GM12878 (cell line): ENCODE measurements around the gene BDKRB2. TPM values are rescaled to one million over a fixed set of nuclear protein-coding genes. Genes with fewer than 3 reads are reported as not detected.

ENCODE experiments used
- ATAC-seq: fragments of 200-7000 bp; cut with Tn5 transposase; 3 replicates; pipeline ENCODE4 v1.9.1; 2020; ENCODE audit warnings: mild to moderate bottlenecking, moderate library complexity
- BruUV-seq: library from RNA; stranded (reverse); fragments of 400-500 nt; replicated peaks from 2 replicates; lab custom pipeline; 2021; lab: Mats Ljungman, UMichigan
- CTCF ChIA-PET: fragments of 300-600 bp; sonication (Branson Sonifier 250); formaldehyde crosslinking; extraction: SDS; loops from one replicate; lab custom pipeline; 2021; ENCODE audit warnings: inconsistent platforms; lab: Yijun Ruan, JAX
- POLR2A ChIA-PET: fragments of 350-600 bp; formaldehyde crosslinking; extraction: SDS; loops from one replicate; lab custom pipeline; 2021; ENCODE audit warnings: inconsistent platforms; lab: Charles Lee
- RAD21 ChIA-PET: fragments of 300-600 bp; sonication (Branson Sonifier 250); formaldehyde crosslinking; loops from one replicate; lab custom pipeline; 2023; ENCODE audit warnings: antibody characterized with exemption; ENCODE audit not compliant: unreplicated experiment; lab: Charles Lee
- SMC1A ChIA-PET: fragments of 300-600 bp; sonication (Branson Sonifier 250); formaldehyde crosslinking; loops from one replicate; lab custom pipeline; 2023; ENCODE audit not compliant: unreplicated experiment, uncharacterized antibody; lab: Charles Lee
- DNase-seq: peaks from one replicate; pipeline ENCODE4 v3.0.0-alpha.2; 2011; ENCODE audit warnings: low read depth, low spot score
- FAIRE-seq: peaks from 3 replicates; lab custom pipeline; 2011; peaks lifted over from hg19 to GRCh38; lab: Jason Lieb, UNC
- H2AFZ ChIP-seq: 2 replicates; pipeline ENCODE4 v1.6.0; 2011; ENCODE audit warnings: low read depth, low read length, control low read depth; ENCODE audit not compliant: control insufficient read depth
- H3K27ac ChIP-seq: 2 replicates; pipeline ENCODE4 v1.5.1; 2011; ENCODE audit warnings: control low read depth; ENCODE audit not compliant: control insufficient read depth, insufficient read depth
- H3K27me3 ChIP-seq, 2 experiments: replicated peaks in 1 of 2; 2 replicates each; pipeline versions ENCODE4 v1.6.0 to v1.6.1; 2011; ENCODE audit warnings: low read length in 1 of 2; ENCODE audit not compliant: control insufficient read depth in 2 of 2, insufficient read depth in 2 of 2
- H3K36me3 ChIP-seq, 2 experiments: 2 replicates each; pipeline ENCODE4 v1.5.1; 2011; ENCODE audit warnings: low read length in 1 of 2; ENCODE audit not compliant: control insufficient read depth in 2 of 2, insufficient read depth in 2 of 2
- H3K4me1 ChIP-seq: 2 replicates; pipeline ENCODE4 v1.6.1; 2011; ENCODE audit warnings: mild to moderate bottlenecking, low read length, moderate library complexity, mixed read lengths; ENCODE audit not compliant: control insufficient read depth, insufficient read depth
- H3K4me2 ChIP-seq: 2 replicates; pipeline ENCODE4 v1.6.0; 2011; ENCODE audit warnings: control low read depth; ENCODE audit not compliant: control insufficient read depth, insufficient read depth
- H3K4me3 ChIP-seq: fragments of 200-600 bp; sonication (generic); 2 replicates; pipeline ENCODE4 v1.5.1; 2016
- H3K79me2 ChIP-seq: 2 replicates; pipeline ENCODE4 v1.6.0; 2011; ENCODE audit warnings: low read length; ENCODE audit not compliant: control insufficient read depth, insufficient read depth
- H3K9ac ChIP-seq: 2 replicates; pipeline ENCODE4 v1.8.0; 2011; ENCODE audit warnings: low read length, control low read depth, mixed read lengths; ENCODE audit not compliant: control insufficient read depth, insufficient read depth
- H3K9me3 ChIP-seq: replicated peaks from 3 replicates; pipeline ENCODE4 v1.5.1; 2011; ENCODE audit warnings: mild to moderate bottlenecking, low read length; ENCODE audit not compliant: control insufficient read depth, insufficient read depth
- H4K20me1 ChIP-seq: 2 replicates; pipeline ENCODE4 v1.6.0; 2011; ENCODE audit not compliant: control insufficient read depth, insufficient read depth
- ATF7 ChIP-seq: fragments of 450-650 bp; IDR thresholded peaks from 2 replicates; pipeline ENCODE4 v1.6.1; 2016; ENCODE audit warnings: low read depth, mild to moderate bottlenecking
- CHD1 ChIP-seq: IDR thresholded peaks from 2 replicates; pipeline ENCODE4 v1.6.1; 2012; ENCODE audit warnings: low read depth, low read length, improper control_type of control experiment
- CHD2 ChIP-seq: IDR thresholded peaks from 2 replicates; pipeline ENCODE4 v1.6.1; 2011; ENCODE audit warnings: low read depth, low read length, improper control_type of control experiment, borderline replicate concordance
- CREM ChIP-seq: IDR thresholded peaks from 2 replicates; pipeline ENCODE4 v1.6.1; 2014; ENCODE audit warnings: antibody characterized with exemption, low read depth
- E4F1 ChIP-seq: fragments of 450-650 bp; IDR thresholded peaks from 2 replicates; pipeline ENCODE4 v1.6.1; 2018; ENCODE audit warnings: borderline replicate concordance, mild to moderate bottlenecking; ENCODE audit not compliant: partially characterized antibody
- EED ChIP-seq: sonication (generic); IDR thresholded peaks from 2 replicates; pipeline ENCODE4 v1.6.1; 2016; ENCODE audit warnings: antibody characterized with exemption, low read depth
- ELK1 ChIP-seq: IDR thresholded peaks from 2 replicates; pipeline ENCODE4 v1.6.1; 2012; ENCODE audit warnings: low read depth, low read length, improper control_type of control experiment
- HDAC6 ChIP-seq: fragments of 200-600 bp; sonication (generic); IDR thresholded peaks from one replicate; pipeline ENCODE4 v1.8.0; 2017; ENCODE audit warnings: antibody characterized with exemption; ENCODE audit not compliant: unreplicated experiment
- JUND ChIP-seq: IDR thresholded peaks from 2 replicates; pipeline ENCODE4 v1.6.1; 2012; ENCODE audit warnings: low read depth, mild to moderate bottlenecking, low read length, improper control_type of control experiment, moderate library complexity
- PBX3 ChIP-seq: IDR thresholded peaks from 2 replicates; pipeline ENCODE4 v1.6.1; 2011; ENCODE audit warnings: mild to moderate bottlenecking, low read depth, low read length, moderate library complexity; ENCODE audit not compliant: insufficient replicate concordance
- RELB ChIP-seq: fragments of 450-650 bp; IDR thresholded peaks from 2 replicates; pipeline ENCODE4 v1.6.1; 2017; ENCODE audit warnings: low read depth, mild to moderate bottlenecking, moderate library complexity
- RFX5 ChIP-seq: IDR thresholded peaks from 2 replicates; pipeline ENCODE4 v1.6.1; 2011; ENCODE audit warnings: low read depth, low read length, improper control_type of control experiment
- SMAD1 ChIP-seq: fragments of 450-650 bp; IDR thresholded peaks from 2 replicates; pipeline ENCODE4 v1.6.1; 2018; ENCODE audit warnings: mild to moderate bottlenecking, low read depth; ENCODE audit not compliant: partially characterized antibody
- SUPT20H ChIP-seq: IDR thresholded peaks from 2 replicates; pipeline ENCODE4 v1.6.1; 2011; ENCODE audit warnings: low read depth, mild to moderate bottlenecking, low read length, moderate library complexity, borderline replicate concordance; ENCODE audit not compliant: control insufficient read depth
- WGBS: methylation state at CpG from one replicate; pipeline ENCODE4 v1.1.6; 2016; ENCODE audit warnings: low lambda C conversion rate; ENCODE audit not compliant: insufficient replicate concordance, insufficient coverage; ENCODE audit errors: missing lambda C conversion rate; 5-methylcytosine and 5-hydroxymethylcytosine counted together
- in situ Hi-C: fragments of 300-500 bp; cut with MboI; formaldehyde crosslinking; loops from 9 replicates; pipeline ENCODE4 v1.14.3; 2018; ENCODE audit warnings: mixed read lengths
- intact Hi-C: fragments of 100-400 bp; cut with micrococcal nuclease; formaldehyde crosslinking; loops from one replicate; pipeline ENCODE4 v1.14.2; 2022; ENCODE audit not compliant: unreplicated experiment
- polyA plus RNA-seq, 11 experiments: library from polyadenylated mRNA; depleted of rRNA in 4 of 11; unstranded in 6 of 11; stranded (reverse) in 5 of 11; fragments of >200 nt; fragmentation: Nextera tagmentation in 4 of 11; fragmentation: Illumina TruSeq in 1 of 11; extraction: Ambion mirVana in 4 of 11; extraction: Trizol in 1 of 11; gene quantifications; 1 replicate in 1 of 11; 2 replicates in 10 of 11; pipeline versions ENCODE4 v1.2.1 to v1.2.3, GENCODE V29; 2011 to 2016; ENCODE audit warnings: inconsistent platforms in 2 of 11, missing spikeins in 2 of 11, low read depth in 1 of 11
- total RNA-seq, 4 experiments: library from RNA; depleted of rRNA in 3 of 4; stranded (reverse); fragments of >200 nt in 3 of 4; fragmentation: Illumina TruSeq in 1 of 4; extraction: Trizol in 1 of 4; gene quantifications; 2 replicates each; pipeline versions ENCODE4 v1.2.1 to v1.2.3, GENCODE V29; 2013 to 2021

Gene BDKRB2
- total and polyA plus RNA-seq, 10 of the 15 experiments (the other 5 are each of a cell fraction or from before 2014, with no cell fraction given) = 0.08 TPM; not detected in 9

GRCh38 chr14:96235426-96235825 lies 30.8 kb downstream of the BDKRB2 start:
- 17% methylated on average over 4 of the region's 4 CpGs for WGBS
- peaks cover 0 to 2% of the 10 kb centered on the region in 2 experiments; a peak in 1 of 4 replicates for H3K27me3 ChIP-seq
- DNase-seq (no peak), FAIRE-seq (no peak), ATAC-seq (no peak)
- no peak overlapping the region for H3K4me3 ChIP-seq
- no peaks in the 10 kb centered on the region for H4K20me1 ChIP-seq
- H3K27ac ChIP-seq = no peak overlapping the region
- intact Hi-C loops (no loop called here), in situ Hi-C loops (no loop called here)
- ChIA-PET CTCF (no interaction called here), RAD21 (no interaction called here), SMC1A (no interaction called here), POLR2A (no interaction called here)
- no peak overlapping the region for H3K9ac ChIP-seq
- BruUV-seq = no TSS peak
- no peaks in the 10 kb centered on the region for H3K79me2 ChIP-seq
- H3K4me1 ChIP-seq = no peaks in the 10 kb centered on the region
- no peaks in the 10 kb centered on the region for H3K36me3 ChIP-seq
- no peak overlapping the region for H2AFZ ChIP-seq
- no peaks in the 10 kb centered on the region for H3K9me3 ChIP-seq
- H3K4me2 ChIP-seq = no peak overlapping the region
- no peak for TF ChIP-seq HDAC6
- no peak for TF ChIP-seq E4F1
- no peak for TF ChIP-seq JUND
- TF ChIP-seq ATF7 = no peak
- no peak for TF ChIP-seq CREM
- no peak for TF ChIP-seq ELK1
- no peak for TF ChIP-seq RELB
- TF ChIP-seq CHD2 = no peak
- no peak for TF ChIP-seq CHD1
- TF ChIP-seq PBX3 = no peak
- TF ChIP-seq SUPT20H = no peak
- no peak for TF ChIP-seq RFX5
- TF ChIP-seq SMAD1 = no peak
- no peak for TF ChIP-seq EED
